Type B pancreatic cell (in vitro differentiated cells): ENCODE measurements around the gene PRKD1. TPM values are rescaled to one million over a fixed set of nuclear protein-coding genes. Genes with fewer than 3 reads are reported as not detected.
"Not testable (repeated sequence)": the region's sequence is repeated elsewhere in the genome, so short reads cannot be mapped to it uniquely, and the experiment has no call there.

Experiments
- DNase-seq: peaks from one replicate; pipeline ENCODE4 v3.0.0; 2021; ENCODE audit warnings: mixed read lengths; ENCODE audit not compliant: unreplicated experiment; ENCODE audit errors: extremely low spot score
- H3K27ac Mint-ChIP-seq: 2 replicates; pipeline ENCODE4 v1.8.0; 2021; ENCODE audit warnings: mild to moderate bottlenecking, mixed read lengths
- H3K27me3 Mint-ChIP-seq: 2 replicates; pipeline ENCODE4 v1.8.0; 2021; ENCODE audit warnings: mixed read lengths
- H3K36me3 Mint-ChIP-seq: 2 replicates; pipeline ENCODE4 v1.8.0; 2021; ENCODE audit warnings: mixed read lengths
- H3K4me1 Mint-ChIP-seq: one replicate; pipeline ENCODE4 v1.8.0; 2021; ENCODE audit warnings: mixed read lengths; ENCODE audit not compliant: unreplicated experiment
- H3K4me3 Mint-ChIP-seq: 2 replicates; pipeline ENCODE4 v1.8.0; 2021; ENCODE audit warnings: mild to moderate bottlenecking, mixed read lengths
- H3K9me3 Mint-ChIP-seq: 2 replicates; pipeline ENCODE4 v1.8.0; 2021; ENCODE audit warnings: mixed read lengths
- CTCF ChIP-seq: fragments of 200-600 bp; sonication (generic); conservative IDR thresholded peaks from 2 replicates; pipeline ENCODE4 v1.5.0; 2021; ENCODE audit warnings: antibody characterized with exemption, mild to moderate bottlenecking
- total RNA-seq: library from RNA; stranded (reverse); gene quantifications from 2 replicates; pipeline ENCODE4 v1.2.1, GENCODE V29; 2021; ENCODE audit warnings: low replicate concordance

PRKD1 gene
- total RNA-seq, 1 donor from 2014 or later = 16.3 TPM

- Mint-ChIP-seq H3K9me3 (peaks cover 13% of the 10 kb centered on the region), H3K4me1 (no peaks in the 10 kb centered on the region), H3K27ac (no peak overlapping the region), H3K27me3 (no peaks in the 10 kb centered on the region), H3K36me3 (peaks cover 11% of the 10 kb centered on the region), H3K4me3 (no peak overlapping the region)
- no peak for TF ChIP-seq CTCF
- DNase-seq = no peak
These were observed 76.2 kb downstream of the PRKD1 start for GRCh38 chr14:29851397-29851796.

GRCh38 chr14:29847056-29847380 is 80.6 kb downstream of the PRKD1 start:
- DNase-seq = no peak
- Mint-ChIP-seq H3K4me3 (no peak overlapping the region), H3K4me1 (no peaks in the 10 kb centered on the region), H3K27ac (no peak overlapping the region), H3K36me3 (no peaks in the 10 kb centered on the region), H3K27me3 (no peaks in the 10 kb centered on the region), H3K9me3 (peaks cover 7% of the 10 kb centered on the region)
- no peak for TF ChIP-seq CTCF

- no peak for TF ChIP-seq CTCF
- no peak for DNase-seq
- Mint-ChIP-seq H3K27ac (no peak overlapping the region), H3K4me3 (no peak overlapping the region), H3K4me1 (no peaks in the 10 kb centered on the region), H3K27me3 (no peaks in the 10 kb centered on the region), H3K9me3 (peaks cover 7% of the 10 kb centered on the region), H3K36me3 (peaks cover under 1% of the 10 kb centered on the region)
These were observed 81.2 kb downstream of the PRKD1 start for GRCh38 chr14:29846339-29847055.

GRCh38 chr14:29843981-29844380 is 83.7 kb downstream of the PRKD1 start:
- Mint-ChIP-seq H3K27me3 (no peaks in the 10 kb centered on the region), H3K9me3 (peaks cover 14% of the 10 kb centered on the region), H3K27ac (no peak overlapping the region), H3K4me3 (no peak overlapping the region), H3K4me1 (no peaks in the 10 kb centered on the region), H3K36me3 (peaks cover 11% of the 10 kb centered on the region)
- no peak for DNase-seq
- no peak for TF ChIP-seq CTCF

GRCh38 chr14:29842228-29842627 is 85.4 kb downstream of the PRKD1 start:
- no peak for TF ChIP-seq CTCF
- H3K9me3 Mint-ChIP-seq = peaks cover 14% of the 10 kb centered on the region
- H3K36me3 Mint-ChIP-seq = peaks cover 11% of the 10 kb centered on the region
- no peaks in the 10 kb centered on the region for H3K4me1 Mint-ChIP-seq
- no peaks in the 10 kb centered on the region for H3K27me3 Mint-ChIP-seq
- no peak overlapping the region for H3K4me3 Mint-ChIP-seq
- DNase-seq = no peak
- no peak overlapping the region for H3K27ac Mint-ChIP-seq

- not testable (repeated sequence) for H3K4me3 Mint-ChIP-seq, DNase-seq, H3K4me1 Mint-ChIP-seq, H3K27me3 Mint-ChIP-seq, H3K27ac Mint-ChIP-seq
- Mint-ChIP-seq H3K9me3 (peaks cover 14% of the 10 kb centered on the region), H3K36me3 (peaks cover 11% of the 10 kb centered on the region)
These were observed 87.2 kb downstream of the PRKD1 start for GRCh38 chr14:29840369-29840892.

GRCh38 chr14:29839691-29840090 is 88.0 kb downstream of the PRKD1 start:
- peaks cover 11% of the 10 kb centered on the region for H3K36me3 Mint-ChIP-seq
- H3K9me3 Mint-ChIP-seq = peaks cover 14% of the 10 kb centered on the region
- not testable (repeated sequence) for H3K4me3 Mint-ChIP-seq, H3K4me1 Mint-ChIP-seq, H3K27me3 Mint-ChIP-seq, H3K27ac Mint-ChIP-seq, DNase-seq
